ENCODE results near the gene NPL.

Gene NPL

GRCh38 chr1:182809414-182809957 lies 19.9 kb downstream of the NPL start:
- TF ChIP-seq CTCF (IDR thresholded peaks at IDR 0.05; ENCODE audit: insufficient read depth, low read length, poor library complexity, severe bottlenecking) = no peak
- Histone ChIP-seq H3K4me3 (replicated peaks; ENCODE audit: low read depth, low read length) (no peak overlapping the region), H3K36me3 (ENCODE audit: control insufficient read depth, insufficient read depth, low read length) (no peaks in the 10 kb centered on the region), H3K27me3 (replicated peaks; ENCODE audit: control insufficient read depth, insufficient read depth, low read length) (no peaks in the 10 kb centered on the region)
- DNase-seq (ENCODE audit: extremely low read depth, insufficient read length) = no peak

- DNase-seq (ENCODE audit: extremely low read depth, insufficient read length) = no peak
- no peak overlapping the region for H3K4me3 ChIP-seq (replicated peaks; ENCODE audit: low read depth, low read length)
- no peaks in the 10 kb centered on the region for H3K27me3 ChIP-seq (replicated peaks; ENCODE audit: control insufficient read depth, insufficient read depth, low read length)
- no peak for TF ChIP-seq CTCF (IDR thresholded peaks at IDR 0.05; ENCODE audit: insufficient read depth, low read length, poor library complexity, severe bottlenecking)
- H3K36me3 ChIP-seq (ENCODE audit: control insufficient read depth, insufficient read depth, low read length) = no peaks in the 10 kb centered on the region
Measured at GRCh38 chr1:182811975-182812722, 22.6 kb downstream of the NPL start.

- TF ChIP-seq CTCF (IDR thresholded peaks at IDR 0.05; ENCODE audit: insufficient read depth, low read length, poor library complexity, severe bottlenecking) = no peak
- Histone ChIP-seq H3K27me3 (replicated peaks; ENCODE audit: control insufficient read depth, insufficient read depth, low read length) (no peaks in the 10 kb centered on the region), H3K4me3 (replicated peaks; ENCODE audit: low read depth, low read length) (no peak overlapping the region), H3K36me3 (ENCODE audit: control insufficient read depth, insufficient read depth, low read length) (peaks cover 1% of the 10 kb centered on the region; the same call in 1 of the 2 replicates)
- no peak for DNase-seq (ENCODE audit: extremely low read depth, insufficient read length)
Measured at GRCh38 chr1:182816863-182817262, 27.3 kb downstream of the NPL start.

GRCh38 chr1:182817802-182818201 lies 28.2 kb downstream of the NPL start:
- no peak for TF ChIP-seq CTCF (IDR thresholded peaks at IDR 0.05; ENCODE audit: insufficient read depth, low read length, poor library complexity, severe bottlenecking)
- Histone ChIP-seq H3K27me3 (replicated peaks; ENCODE audit: control insufficient read depth, insufficient read depth, low read length) (no peaks in the 10 kb centered on the region), H3K4me3 (replicated peaks; ENCODE audit: low read depth, low read length) (no peak overlapping the region), H3K36me3 (ENCODE audit: control insufficient read depth, insufficient read depth, low read length) (peaks cover 1% of the 10 kb centered on the region; the same call in 1 of the 2 replicates)
- DNase-seq (ENCODE audit: extremely low read depth, insufficient read length) = no peak

- no peak for DNase-seq (ENCODE audit: extremely low read depth, insufficient read length)
- no peaks in the 10 kb centered on the region for H3K36me3 ChIP-seq (ENCODE audit: control insufficient read depth, insufficient read depth, low read length)
- no peaks in the 10 kb centered on the region for H3K27me3 ChIP-seq (replicated peaks; ENCODE audit: control insufficient read depth, insufficient read depth, low read length)
- no peak overlapping the region for H3K4me3 ChIP-seq (replicated peaks; ENCODE audit: low read depth, low read length)
- TF ChIP-seq CTCF (IDR thresholded peaks at IDR 0.05; ENCODE audit: insufficient read depth, low read length, poor library complexity, severe bottlenecking) = no peak
Measured at GRCh38 chr1:182823220-182823619, 33.6 kb downstream of the NPL start.

All from GM06990 (cell line).